ENCODE data around the gene FMN2. TPM values are rescaled to one million over a fixed set of nuclear protein-coding genes. Genes with fewer than 3 reads are reported as not detected.
"Not testable (repeated sequence)": the region's sequence is repeated elsewhere in the genome, so short reads cannot be mapped to it uniquely, and the experiment has no call there.

The FMN2 gene
- total RNA-seq, 1 donor = 34.5 TPM

- TF ChIP-seq CTCF (IDR thresholded peaks at IDR 0.05; ENCODE audit: insufficient read depth, low read length) = no peak
- DNase-seq (ENCODE audit: low read depth) = no peak
- no peak overlapping the region for H3K4me3 ChIP-seq (ENCODE audit: low read depth, low read length)
Observed at GRCh38 chr1:240407407-240407806, 315.7 kb downstream of the FMN2 start.

- H3K4me3 ChIP-seq (ENCODE audit: low read depth, low read length) = no peak overlapping the region
- no peak for DNase-seq (ENCODE audit: low read depth)
- TF ChIP-seq CTCF (IDR thresholded peaks at IDR 0.05; ENCODE audit: insufficient read depth, low read length) = no peak
Observed at GRCh38 chr1:240409615-240410014, 317.9 kb downstream of the FMN2 start.

GRCh38 chr1:240413732-240414131 is 322.0 kb downstream of the FMN2 start:
- DNase-seq (ENCODE audit: low read depth) = peak; percentile 83
- H3K4me3 ChIP-seq (ENCODE audit: low read depth, low read length) = no peak overlapping the region
- TF ChIP-seq CTCF (IDR thresholded peaks at IDR 0.05; ENCODE audit: insufficient read depth, low read length) = no peak

- TF ChIP-seq CTCF (IDR thresholded peaks at IDR 0.05; ENCODE audit: insufficient read depth, low read length) = no peak
- peak; percentile 90 for DNase-seq (ENCODE audit: low read depth)
- H3K4me3 ChIP-seq (ENCODE audit: low read depth, low read length) = no peak overlapping the region
Observed at GRCh38 chr1:240414237-240414636, 322.6 kb downstream of the FMN2 start.

- not testable (repeated sequence) for H3K4me3 ChIP-seq (ENCODE audit: low read depth, low read length); DNase-seq (ENCODE audit: low read depth)
Observed at GRCh38 chr1:240415011-240415410, 323.3 kb downstream of the FMN2 start.

- no peak for TF ChIP-seq CTCF (IDR thresholded peaks at IDR 0.05; ENCODE audit: insufficient read depth, low read length)
- DNase-seq (ENCODE audit: low read depth) = no peak
- H3K4me3 ChIP-seq (ENCODE audit: low read depth, low read length) = no peak overlapping the region
Observed at GRCh38 chr1:240415532-240415931, 323.8 kb downstream of the FMN2 start.

- DNase-seq (ENCODE audit: low read depth) = no peak
- no peak overlapping the region for H3K4me3 ChIP-seq (ENCODE audit: low read depth, low read length)
- no peak for TF ChIP-seq CTCF (IDR thresholded peaks at IDR 0.05; ENCODE audit: insufficient read depth, low read length)
Observed at GRCh38 chr1:240417317-240417716, 325.6 kb downstream of the FMN2 start.
